Natural killer cell (primary cell): Measurements from ENCODE around the gene CPNE4. TPM values are rescaled to one million over a fixed set of nuclear protein-coding genes. Genes with fewer than 3 reads are reported as not detected.

Experiments used
- ATAC-seq, 3 donors: fragments of 150-1000 bp in 2 of 3; fragments of 200-7000 bp in 1 of 3; cut with Tn5 transposase; 1 replicate in 1 of 3; 2 replicates in 2 of 3; pipeline ENCODE4 v1.10.0; 2021; ENCODE audit warnings: mild to moderate bottlenecking in 2 of 3, moderate library complexity in 2 of 3
- DNase-seq, 2 donors: peaks; one replicate each; pipeline versions ENCODE4 v3.0.0 to v3.0.0-alpha.2; 2013 to 2021; ENCODE audit warnings: mixed read lengths in 1 of 2
- H3K27ac ChIP-seq: one replicate; pipeline ENCODE4 v1.5.1; 2013; ENCODE audit warnings: mild to moderate bottlenecking, low read length
- H3K27me3 ChIP-seq: one replicate; pipeline ENCODE4 v1.6.1; 2013; ENCODE audit warnings: low read length; ENCODE audit not compliant: control insufficient read depth, insufficient read depth
- H3K36me3 ChIP-seq: one replicate; pipeline ENCODE4 v1.6.1; 2013; ENCODE audit warnings: low read length; ENCODE audit not compliant: control insufficient read depth, insufficient read depth
- H3K4me1 ChIP-seq: one replicate; pipeline ENCODE4 v1.6.1; 2013; ENCODE audit warnings: low read length; ENCODE audit not compliant: control insufficient read depth, insufficient read depth
- H3K4me3 ChIP-seq: one replicate; pipeline ENCODE4 v1.5.1; 2013; ENCODE audit warnings: low read length
- H3K9me3 ChIP-seq: one replicate; pipeline ENCODE4 v1.6.1; 2013; ENCODE audit warnings: low read length; ENCODE audit not compliant: control insufficient read depth, insufficient read depth
- H3K27ac Mint-ChIP-seq, 2 donors: one replicate each; pipeline ENCODE4 v1.8.0; 2022; ENCODE audit warnings: mild to moderate bottlenecking in 2 of 2, mixed read lengths in 2 of 2, moderate library complexity in 1 of 2
- H3K27me3 Mint-ChIP-seq, 2 donors: one replicate each; pipeline ENCODE4 v1.8.0; 2022; ENCODE audit warnings: low read depth in 2 of 2, mixed read lengths in 2 of 2
- H3K36me3 Mint-ChIP-seq: one replicate; pipeline ENCODE4 v1.8.0; 2022; ENCODE audit warnings: mixed read lengths
- H3K4me1 Mint-ChIP-seq, 2 donors: one replicate each; pipeline ENCODE4 v1.8.0; 2022; ENCODE audit warnings: mixed read lengths in 2 of 2
- H3K4me3 Mint-ChIP-seq: one replicate; pipeline ENCODE4 v1.8.0; 2022; ENCODE audit warnings: mild to moderate bottlenecking, moderate library complexity, mixed read lengths
- H3K9me3 Mint-ChIP-seq, 2 donors: one replicate each; pipeline ENCODE4 v1.8.0; 2022; ENCODE audit warnings: mixed read lengths in 2 of 2
- CTCF ChIP-seq: fragments of 200-600 bp; IDR thresholded peaks from one replicate; pipeline ENCODE4 v1.8.0; 2022; ENCODE audit warnings: antibody characterized with exemption
- WGBS: methylation state at CpG from one replicate; pipeline ENCODE4 v1.1.7; 2013; ENCODE audit warnings: missing lambda C conversion rate; ENCODE audit not compliant: insufficient coverage; 5-methylcytosine and 5-hydroxymethylcytosine counted together
- intact Hi-C: fragments of 100-400 bp; cut with micrococcal nuclease; formaldehyde crosslinking; loops from one replicate; pipeline ENCODE4 v1.14.2; 2022
- total RNA-seq, 4 donors: library from RNA; stranded (reverse); fragments of 120-200 nt in 1 of 4; gene quantifications; one replicate each; pipeline versions ENCODE4 v1.2.3 to v1.2.4, GENCODE V29; 2013 to 2022

CPNE4 gene
- total RNA-seq, 3 donors from 2014 or later (not counting 1 experiment from before 2014, with no cell fraction given) = not detected

- ATAC-seq (no peak), DNase-seq (no peak)
- H3K9me3 ChIP-seq = no peaks in the 10 kb centered on the region
- no peak overlapping the region for H3K27ac Mint-ChIP-seq
- intact Hi-C loops = no loop called here
- no peaks in the 10 kb centered on the region for H3K9me3 Mint-ChIP-seq
- H3K36me3 ChIP-seq = no peaks in the 10 kb centered on the region
- no peak overlapping the region for H3K4me3 ChIP-seq
- H3K4me1 ChIP-seq = no peaks in the 10 kb centered on the region
- 94% methylated on average over 1 of the region's 1 CpG for WGBS
- H3K4me1 Mint-ChIP-seq = no peaks in the 10 kb centered on the region
- no peaks in the 10 kb centered on the region for H3K36me3 Mint-ChIP-seq
- TF ChIP-seq CTCF = no peak
- no peak overlapping the region for H3K27ac ChIP-seq
- no peaks in the 10 kb centered on the region for H3K27me3 ChIP-seq
- H3K4me3 Mint-ChIP-seq = no peak overlapping the region
- peaks cover 0 to 3% of the 10 kb centered on the region in 2 donors for H3K27me3 Mint-ChIP-seq
These were observed 452.4 kb downstream of the CPNE4 start for GRCh38 chr3:131582438-131582837.

DNA sequence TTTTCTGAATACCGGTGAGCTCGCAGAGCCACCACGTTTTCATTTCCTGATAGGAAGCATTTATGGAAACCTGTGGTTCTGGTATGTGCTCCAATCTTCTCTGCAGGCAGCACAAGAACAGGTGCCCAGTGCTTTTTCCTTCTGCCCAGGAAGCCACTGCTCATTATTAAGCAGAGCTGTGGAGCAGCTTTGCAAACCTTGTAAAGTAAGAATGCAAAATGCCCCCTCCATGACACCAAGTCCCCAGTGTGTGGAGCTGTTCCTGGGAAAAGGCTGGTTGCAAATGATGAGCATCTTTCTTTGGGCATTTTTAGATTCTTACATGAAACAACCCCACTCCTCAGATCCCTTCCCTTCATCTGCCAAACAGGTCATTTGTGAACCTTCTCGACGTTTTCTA, 466.4 kb downstream of the CPNE4 start:
- peaks cover 12 to 31% of the 10 kb centered on the region in 2 donors for H3K27me3 Mint-ChIP-seq
- Histone ChIP-seq H3K36me3 (no peaks in the 10 kb centered on the region), H3K27me3 (peaks cover 4% of the 10 kb centered on the region), H3K4me1 (no peaks in the 10 kb centered on the region), H3K9me3 (no peaks in the 10 kb centered on the region), H3K27ac (no peak overlapping the region), H3K4me3 (no peak overlapping the region)
- H3K36me3 Mint-ChIP-seq = no peaks in the 10 kb centered on the region
- no peak overlapping the region for H3K4me3 Mint-ChIP-seq
- no peak for ATAC-seq
- WGBS = 38% methylated on average over 5 of the region's 5 CpGs
- no peak for DNase-seq
- no peak for TF ChIP-seq CTCF
- no peak overlapping the region for H3K27ac Mint-ChIP-seq
- peaks cover 0 to 5% of the 10 kb centered on the region in 2 donors for H3K4me1 Mint-ChIP-seq
- no peaks in the 10 kb centered on the region for H3K9me3 Mint-ChIP-seq
- intact Hi-C loops = no loop called here

GRCh38 chr3:131564812-131565211, 470.0 kb downstream of the CPNE4 start:
- no peak for TF ChIP-seq CTCF
- H3K27me3 ChIP-seq = peaks cover 6% of the 10 kb centered on the region
- intact Hi-C loops = no loop called here
- H3K4me1 Mint-ChIP-seq = no peaks in the 10 kb centered on the region
- H3K9me3 ChIP-seq = no peaks in the 10 kb centered on the region
- no peak overlapping the region for H3K4me3 Mint-ChIP-seq
- H3K4me3 ChIP-seq = no peak overlapping the region
- no peak for DNase-seq
- ATAC-seq = no peak
- no peaks in the 10 kb centered on the region for H3K4me1 ChIP-seq
- H3K36me3 ChIP-seq = no peaks in the 10 kb centered on the region
- WGBS = 65% methylated on average over 2 of the region's 4 CpGs
- no peaks in the 10 kb centered on the region for H3K9me3 Mint-ChIP-seq
- H3K36me3 Mint-ChIP-seq = no peaks in the 10 kb centered on the region
- H3K27ac Mint-ChIP-seq = no peak overlapping the region
- H3K27ac ChIP-seq = no peak overlapping the region
- peaks cover 13 to 61% of the 10 kb centered on the region in 2 donors for H3K27me3 Mint-ChIP-seq

GRCh38 chr3:131561511-131561910, 473.3 kb downstream of the CPNE4 start:
- H3K4me3 ChIP-seq = no peak overlapping the region
- no peak overlapping the region for H3K4me3 Mint-ChIP-seq
- H3K36me3 ChIP-seq = no peaks in the 10 kb centered on the region
- peaks cover 6% of the 10 kb centered on the region for H3K27me3 ChIP-seq
- H3K4me1 Mint-ChIP-seq = no peaks in the 10 kb centered on the region
- no peaks in the 10 kb centered on the region for H3K9me3 Mint-ChIP-seq
- no peaks in the 10 kb centered on the region for H3K4me1 ChIP-seq
- no peak overlapping the region for H3K27ac Mint-ChIP-seq
- no peaks in the 10 kb centered on the region for H3K9me3 ChIP-seq
- peaks cover 20 to 74% of the 10 kb centered on the region in 2 donors for H3K27me3 Mint-ChIP-seq
- H3K27ac ChIP-seq = no peak overlapping the region
- WGBS = 57% methylated on average over 2 of the region's 2 CpGs
- intact Hi-C loops = no loop called here
- TF ChIP-seq CTCF = no peak
- DNase-seq (no peak), ATAC-seq (no peak)
- no peaks in the 10 kb centered on the region for H3K36me3 Mint-ChIP-seq
